HG03025 (cell line): Measurements from ENCODE around the gene PBXIP1.
"Not testable (repeated sequence)": the region's sequence is repeated elsewhere in the genome, so short reads cannot be mapped to it uniquely, and the experiment has no call there.

ENCODE experiments used
- ATAC-seq: cut with Tn5 transposase; IDR thresholded peaks from one replicate; pipeline ENCODE4 v1.9.1; 2021; ENCODE audit warnings: mild to moderate bottlenecking, moderate library complexity; ENCODE audit not compliant: unreplicated experiment, low FRiP score

The PBXIP1 gene

DNA sequence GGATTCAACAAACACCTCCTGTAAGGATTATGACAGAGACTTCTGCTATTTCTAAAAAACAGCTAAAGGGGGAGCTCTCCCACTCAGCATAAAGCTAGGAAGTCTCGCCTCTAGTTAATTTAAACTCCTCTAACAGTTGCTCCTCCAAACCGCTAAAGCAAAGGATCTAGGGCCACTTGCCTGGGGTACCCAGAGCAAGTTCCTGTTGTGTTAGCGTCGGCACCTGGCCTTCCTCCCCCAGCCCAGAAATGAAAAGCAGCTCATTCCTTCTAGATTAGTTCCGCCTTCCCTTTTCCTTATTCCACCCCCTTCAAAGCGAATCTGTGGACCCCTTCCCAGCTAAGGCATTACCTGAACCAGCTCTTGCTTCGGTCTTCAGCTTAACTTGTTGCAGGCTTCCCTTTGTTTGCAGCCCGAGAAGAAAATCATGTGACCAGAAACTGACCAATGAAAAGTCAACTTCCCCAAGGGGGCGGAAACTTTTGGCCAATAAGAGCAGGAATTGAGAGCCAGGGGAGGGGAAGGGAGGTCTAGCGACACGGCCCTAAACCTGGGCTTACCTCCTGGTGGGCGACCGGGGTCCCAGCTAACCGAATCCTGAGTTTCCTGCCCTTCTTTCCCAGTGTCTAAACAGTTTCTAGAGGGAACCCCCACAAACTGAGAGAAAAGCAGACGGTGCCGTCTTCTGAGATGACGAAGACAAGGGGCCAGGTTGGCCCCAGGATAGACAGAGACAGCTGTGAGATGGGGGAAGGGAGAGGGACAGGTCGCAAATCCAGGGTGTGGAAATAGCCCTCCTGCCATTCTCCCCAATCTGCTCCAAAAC is at the start of gene PBXIP1:
PBXIP1 (minus strand) TSS at position 382 of the 826 bp plus-strand sequence. CDS start 2,378 bp downstream, outside the sequence.
- peak; percentile 61 for ATAC-seq

DNA sequence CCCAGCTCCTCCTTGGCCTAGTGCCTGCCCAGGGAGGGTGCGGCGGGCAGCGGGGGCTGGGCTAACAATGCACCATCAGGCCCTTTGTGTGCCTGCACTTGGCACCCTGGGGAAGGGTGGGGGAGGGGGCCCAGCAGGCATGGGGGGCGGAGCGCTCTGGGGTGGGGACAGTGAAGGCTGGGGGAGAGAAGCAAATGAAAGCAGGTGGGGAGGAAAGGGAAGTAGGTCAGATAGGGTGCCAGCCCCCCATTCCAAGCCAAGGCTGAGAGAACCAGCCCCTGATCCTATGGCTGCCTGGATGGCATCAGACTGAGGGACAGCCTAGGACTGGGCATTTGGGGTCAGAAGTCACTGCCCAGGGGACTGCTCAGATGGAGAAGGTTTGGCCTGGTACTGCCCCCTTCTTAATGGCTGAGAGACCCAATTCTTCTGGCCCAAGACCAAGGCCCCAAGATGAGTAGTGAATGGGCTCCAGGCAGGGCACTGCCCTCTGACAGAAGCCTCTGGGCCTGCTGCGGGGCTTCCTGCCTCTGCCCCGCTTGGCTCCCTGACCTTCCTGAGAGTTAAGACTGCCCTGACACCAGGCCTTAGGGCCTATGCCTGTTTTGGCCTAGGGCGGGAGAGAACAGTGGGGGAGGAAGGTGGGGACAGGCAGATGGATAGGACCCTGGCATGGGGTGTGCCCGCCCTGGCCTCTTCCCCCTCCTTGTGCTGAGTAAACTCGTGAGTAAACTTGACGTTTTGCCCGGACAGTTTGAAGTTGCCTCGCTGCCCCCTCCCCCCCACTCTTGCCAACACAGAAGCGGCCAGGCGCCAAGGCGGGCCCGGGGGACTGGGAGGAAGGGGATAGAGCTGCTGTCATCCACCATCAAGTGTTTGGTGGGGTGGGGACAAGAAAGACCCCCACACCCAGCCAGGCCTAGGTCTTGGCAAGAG is 49.4 kb upstream of the PBXIP1 start:
- ATAC-seq, result no peak

DNA sequence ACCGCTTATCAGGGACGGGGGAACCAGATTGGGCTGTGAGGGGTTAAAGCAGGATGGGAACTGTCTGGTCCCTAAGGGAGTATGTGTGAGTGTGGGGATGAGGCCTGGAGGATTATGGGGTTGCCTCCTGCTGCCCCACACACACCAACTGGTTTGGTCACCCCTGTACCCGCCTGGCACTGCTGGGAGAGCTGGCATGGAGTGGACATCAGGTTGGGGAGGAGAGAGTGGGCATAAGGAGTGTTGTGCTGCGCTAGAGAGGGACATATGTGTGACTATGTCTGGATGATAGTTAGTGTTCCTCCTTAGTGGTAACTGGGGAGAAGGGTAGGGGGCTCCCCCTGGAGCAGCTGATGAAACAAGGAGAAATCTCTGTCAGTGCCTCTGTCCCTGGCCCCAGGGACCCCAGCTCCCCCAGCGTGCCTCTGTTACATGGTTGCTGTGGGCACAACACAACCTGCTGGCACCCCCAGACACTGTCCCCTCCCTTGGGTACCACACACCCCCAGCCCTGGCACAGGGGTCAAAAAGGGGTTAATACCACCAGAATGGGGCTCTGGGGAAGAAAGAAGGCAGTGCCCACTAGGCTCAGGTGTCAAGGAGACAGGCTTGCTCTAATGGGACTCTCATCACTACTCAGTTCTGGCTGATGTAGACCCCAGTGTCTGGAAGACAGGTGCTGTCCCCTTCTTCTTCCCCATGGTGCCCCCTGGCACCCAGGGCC is 48.6 kb upstream of the PBXIP1 start:
- ATAC-seq, result no peak

DNA sequence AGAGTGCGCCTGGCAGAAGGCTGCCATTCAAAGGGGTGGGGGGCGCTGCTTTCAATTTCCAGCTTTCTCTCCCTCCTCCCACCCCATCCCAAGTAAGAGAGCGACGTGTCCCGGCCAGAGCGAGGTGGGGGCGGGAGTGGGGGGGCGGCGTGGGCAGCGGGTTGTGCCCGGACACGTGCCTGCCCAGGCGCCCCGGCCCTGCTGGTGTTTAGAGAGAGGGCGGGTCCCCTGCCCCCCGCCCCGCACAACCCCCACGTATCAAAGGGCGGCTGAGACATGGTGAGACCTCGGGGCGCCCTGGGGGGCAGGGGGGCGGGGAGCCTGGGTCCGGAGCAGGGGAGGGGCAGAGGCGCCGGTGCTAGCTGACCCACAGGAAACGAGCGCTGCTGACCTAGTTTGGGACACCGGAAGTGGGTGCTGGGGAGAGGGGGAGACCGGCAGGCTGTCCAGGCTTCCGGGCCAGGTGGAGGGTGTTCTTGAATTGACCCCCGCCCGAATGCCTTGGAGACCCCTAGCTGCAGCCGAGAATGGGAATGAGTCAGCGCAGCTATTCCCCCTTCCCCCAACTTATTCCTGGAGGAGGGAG is 48.0 kb upstream of the PBXIP1 start:
- ATAC-seq, result no peak

- ATAC-seq, result no peak
Measured at GRCh38 chr1:155003227-155003765, 47.4 kb upstream of the PBXIP1 start.

DNA sequence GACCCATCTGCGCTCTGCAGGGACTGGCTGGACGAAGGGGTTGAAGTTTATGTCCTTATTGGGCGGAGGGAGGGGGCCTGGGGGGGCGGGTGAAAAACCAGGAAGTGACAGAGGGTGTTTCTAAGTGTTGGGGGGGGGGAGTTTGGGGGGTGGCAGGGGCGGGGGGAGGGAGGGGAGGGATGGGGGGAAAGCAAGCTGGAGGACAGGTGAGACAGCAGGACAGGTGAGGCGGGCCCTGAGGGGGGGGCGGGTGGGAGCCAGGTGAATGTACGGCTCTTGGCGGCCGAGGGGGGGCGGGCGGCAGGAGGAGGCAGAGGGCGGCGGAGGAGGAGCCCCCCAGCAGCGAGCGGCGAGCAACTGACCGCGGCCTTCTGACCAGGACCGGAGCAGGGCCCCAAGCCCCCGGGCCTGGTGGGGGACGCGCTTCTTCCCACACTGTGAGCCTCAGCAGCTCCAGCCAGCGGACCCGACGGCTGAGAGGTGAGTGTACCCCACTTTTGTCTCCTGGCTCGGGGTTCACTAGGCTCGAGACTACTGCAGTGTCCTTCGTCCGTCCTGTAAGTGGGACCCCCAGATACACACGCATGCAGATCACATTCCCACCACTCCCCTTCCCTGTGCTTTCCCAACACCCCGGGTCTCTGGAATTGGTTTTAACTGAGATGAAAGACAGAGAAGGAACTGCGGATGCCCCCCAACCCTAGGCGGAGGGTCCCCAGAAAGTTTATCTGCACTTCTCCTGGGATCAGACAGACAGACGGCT is 46.7 kb upstream of the PBXIP1 start, which contains the start of gene ZBTB7B:
ZBTB7B (plus strand) TSS at position 339 of the 763 bp plus-strand sequence. CDS start 11,859 bp downstream, outside the sequence.
- ATAC-seq, result no peak

GRCh38 chr1:155001675-155002463 is 46.0 kb upstream of the PBXIP1 start:
- no peak for ATAC-seq

DNA sequence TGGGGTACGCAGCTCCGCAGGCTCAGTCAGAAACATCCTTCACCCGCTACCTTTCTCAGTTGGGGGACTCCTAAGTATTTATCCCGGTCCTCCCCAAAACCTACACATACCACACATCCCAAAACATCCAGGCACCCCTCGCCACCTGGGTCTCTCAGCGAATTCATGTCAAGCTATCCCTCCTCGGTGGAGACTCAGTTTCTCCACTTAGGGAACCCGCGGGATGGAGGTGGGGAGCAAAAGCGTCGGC is 45.5 kb upstream of the PBXIP1 start:
- no peak for ATAC-seq

GRCh38 chr1:155000726-155001424 is 45.0 kb upstream of the PBXIP1 start:
- ATAC-seq, result no peak

DNA sequence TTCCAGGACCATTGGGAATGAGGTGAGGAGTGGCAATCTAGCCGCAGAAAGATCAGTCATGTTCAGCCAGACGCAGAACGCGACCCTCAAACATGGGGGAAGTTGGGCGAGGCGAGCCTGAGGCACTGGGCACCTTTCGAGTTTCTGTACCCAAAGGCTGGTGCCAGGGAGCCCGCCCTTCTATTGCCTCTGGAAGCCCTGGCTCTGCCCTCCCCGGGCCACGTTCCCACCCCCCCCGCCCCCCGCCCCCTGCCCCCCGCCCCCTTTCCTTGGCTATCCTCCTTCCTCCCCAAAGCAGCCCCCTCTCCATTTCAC is 44.5 kb upstream of the PBXIP1 start:
- ATAC-seq, result no peak

DNA sequence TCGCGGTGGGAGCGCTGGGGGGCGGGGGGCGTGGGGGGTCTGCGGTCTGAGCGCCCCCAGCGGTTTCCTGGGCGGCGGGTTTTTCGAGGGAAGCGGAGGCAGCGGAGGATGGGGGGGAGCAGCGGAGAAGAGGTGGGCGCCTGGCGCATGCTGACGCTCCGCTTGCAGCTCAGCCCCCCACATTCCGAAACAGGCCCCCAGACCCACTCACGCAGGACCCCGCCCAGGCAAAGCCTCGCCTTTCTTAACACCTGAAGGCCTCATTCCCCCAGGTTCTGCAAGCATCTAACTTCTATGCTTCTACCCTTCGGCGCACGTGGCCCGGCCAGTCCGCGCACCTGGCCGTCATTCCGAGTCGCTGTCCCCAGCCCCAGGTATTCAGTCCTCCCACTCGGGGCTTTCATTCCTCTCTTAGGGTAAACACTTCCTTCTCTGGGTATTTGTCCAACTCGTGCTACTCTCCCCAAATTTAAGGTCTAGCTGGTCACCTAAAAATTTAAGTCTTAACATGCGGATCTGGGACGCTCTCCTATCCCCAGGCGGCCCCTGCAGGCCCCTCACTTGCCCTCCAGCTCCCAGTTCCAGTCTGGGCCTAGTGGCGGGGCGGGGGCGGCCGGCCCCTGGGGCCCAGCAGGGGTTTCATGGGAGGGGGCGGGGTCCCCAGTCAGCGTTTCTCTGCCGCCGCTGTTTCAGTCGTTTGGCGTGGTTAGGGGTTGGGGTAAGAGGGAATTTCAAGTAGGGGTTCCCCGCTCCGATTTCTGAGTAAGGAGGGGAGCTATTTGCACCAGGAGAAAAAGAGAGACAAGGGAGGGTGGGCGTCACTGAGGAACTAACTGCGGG is 43.9 kb upstream of the PBXIP1 start:
- no peak for ATAC-seq

- ATAC-seq, result no peak
Measured at GRCh38 chr1:154998818-154999570, 43.1 kb upstream of the PBXIP1 start.

GRCh38 chr1:154998201-154998780 is 42.4 kb upstream of the PBXIP1 start:
- no peak for ATAC-seq

- no peak for ATAC-seq
Measured at GRCh38 chr1:154996966-154997701, 41.2 kb upstream of the PBXIP1 start.

DNA sequence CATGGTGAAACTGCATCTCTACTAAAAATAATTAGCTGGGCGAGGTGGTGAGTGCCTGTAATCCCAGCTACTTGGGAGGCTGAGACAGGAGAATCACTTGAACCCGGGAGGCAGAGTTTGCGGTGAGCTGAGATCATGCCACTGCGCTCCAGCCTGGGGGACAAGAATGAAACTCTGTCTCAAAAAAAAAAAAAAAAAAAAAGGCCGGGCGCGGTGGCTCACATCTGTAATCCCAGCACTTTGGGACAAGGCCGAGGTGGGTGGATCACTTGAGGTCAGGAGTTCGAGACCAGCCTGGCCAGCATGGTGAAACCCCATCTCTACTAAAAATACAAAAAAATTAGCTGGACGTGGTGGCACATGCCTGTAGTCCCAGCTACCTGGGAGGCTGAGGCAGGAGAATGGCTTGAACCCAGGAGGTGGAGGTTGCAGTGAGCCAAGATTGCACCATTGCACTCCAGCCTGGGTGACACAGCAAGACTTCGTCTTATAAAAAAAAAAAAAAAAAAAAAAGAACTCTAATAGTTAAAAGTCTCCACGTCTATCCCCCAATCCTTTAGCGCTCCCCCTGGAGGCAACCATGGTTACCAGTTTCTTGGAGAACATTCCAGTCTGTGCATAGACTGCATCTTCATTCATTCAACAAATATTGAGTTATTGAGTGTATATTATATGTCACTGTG is 39.5 kb upstream of the PBXIP1 start:
- not testable (repeated sequence) for ATAC-seq
